NCI-H345 (cell line): Measurements from ENCODE around the gene CREG2.

ENCODE experiments used
- DNase-seq: peaks from one replicate; lab custom pipeline; 2025; lab: John Stamatoyannopoulos, UW

The CREG2 gene

DNA sequence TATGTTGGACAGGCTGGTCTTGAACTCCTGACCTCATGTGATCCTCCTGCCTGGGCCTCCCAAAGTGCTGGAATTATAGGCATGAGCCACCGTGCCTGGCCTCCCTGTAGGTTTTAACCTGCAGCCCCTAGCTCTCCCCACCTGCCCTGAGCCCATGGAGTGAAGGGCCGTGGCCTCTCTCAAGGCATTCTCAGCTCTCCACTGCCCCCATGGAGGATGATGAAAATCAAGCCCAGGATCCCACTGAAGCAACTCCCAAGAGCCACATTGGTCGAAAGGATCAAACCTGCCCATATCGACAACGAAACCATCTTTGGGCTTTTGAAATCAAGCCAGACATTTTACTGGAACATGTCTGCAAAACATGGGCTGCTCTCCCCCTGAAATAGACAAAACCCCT, 22.4 kb upstream of the CREG2 start:
- no peak for DNase-seq

DNA sequence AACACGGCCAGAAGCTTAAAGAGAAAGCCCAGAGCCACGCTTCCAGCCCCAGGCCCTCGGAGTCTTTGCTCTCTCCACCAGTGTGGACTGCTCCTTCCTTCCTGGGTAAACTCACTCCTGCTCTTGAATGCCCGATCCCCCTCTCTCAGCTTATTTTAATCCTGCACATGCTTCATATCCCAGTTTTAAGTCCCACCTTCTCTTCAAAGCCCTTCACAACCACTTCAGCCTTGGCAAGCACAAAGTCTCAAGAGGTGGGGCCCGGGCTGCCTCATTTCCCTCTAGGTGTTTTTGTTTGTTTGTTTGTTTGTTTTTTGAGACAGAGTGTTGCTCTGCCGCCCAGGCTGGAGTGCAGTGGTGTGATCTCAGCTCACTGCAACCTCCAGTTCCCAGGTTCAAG, 21.6 kb upstream of the CREG2 start:
- peak; percentile 7 for DNase-seq

DNA sequence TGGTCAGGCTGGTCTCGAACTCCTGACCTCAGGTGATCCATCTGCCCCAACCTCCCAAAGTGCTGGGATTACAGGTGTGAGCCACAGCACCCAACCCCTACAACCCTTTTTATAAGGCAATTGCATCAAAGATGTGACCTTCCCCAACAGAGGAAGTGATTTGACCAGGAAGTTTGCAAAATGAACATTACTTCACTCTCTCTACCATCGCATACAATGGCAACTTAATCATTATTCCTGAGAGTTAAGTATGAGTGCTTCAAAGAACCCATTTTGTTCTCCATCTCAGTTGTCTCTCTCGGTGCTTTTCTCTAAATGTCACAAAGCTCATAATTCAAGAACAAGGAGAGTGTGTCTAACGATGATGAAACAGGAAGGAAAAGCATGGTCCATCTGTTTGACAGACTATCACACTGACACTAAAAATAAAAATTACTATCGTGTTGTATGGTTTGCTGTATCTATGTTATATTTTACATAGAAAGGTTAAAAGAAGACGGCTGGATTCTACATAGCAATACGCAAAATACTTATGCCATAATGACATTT, 18.1 kb upstream of the CREG2 start:
- DNase-seq: no peak

DNA sequence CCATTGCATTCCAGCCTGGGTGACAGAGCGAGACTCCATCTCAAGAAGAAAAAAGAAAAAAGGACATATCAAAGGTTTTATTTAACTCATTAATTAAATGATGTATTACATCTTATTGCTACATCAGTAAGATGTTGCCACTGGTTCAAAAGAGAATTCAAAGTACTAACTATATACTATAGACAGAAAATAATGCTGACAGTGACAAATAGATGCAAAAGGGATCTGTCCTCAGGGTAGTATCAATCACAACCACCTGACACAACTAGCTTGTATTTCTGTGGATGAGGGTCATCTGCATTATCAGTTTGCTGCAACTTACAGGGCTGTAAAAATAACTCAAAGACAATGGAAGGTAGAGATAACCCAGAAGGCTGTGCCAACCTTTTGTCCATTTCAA, 16.4 kb upstream of the CREG2 start:
- DNase-seq: no peak

DNA sequence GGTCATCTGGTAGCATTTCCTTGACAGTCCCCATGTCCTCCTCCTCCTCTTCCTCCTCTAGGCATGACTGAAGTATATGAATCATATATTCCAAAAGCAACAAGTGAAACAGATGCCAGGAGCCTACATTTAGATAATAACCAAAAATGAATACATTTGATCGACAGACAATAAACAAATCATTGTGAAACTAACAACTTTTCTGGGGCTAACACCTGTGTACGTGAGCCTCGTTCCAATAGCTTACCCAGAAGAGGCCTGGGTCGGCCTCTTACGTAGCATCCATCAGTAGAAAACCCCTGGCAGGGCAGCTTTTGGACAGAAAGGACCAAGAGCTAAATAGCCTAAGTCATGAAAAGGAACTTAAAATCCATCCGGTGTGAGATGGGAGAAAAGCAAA, 15.3 kb upstream of the CREG2 start:
- DNase-seq: no peak

DNA sequence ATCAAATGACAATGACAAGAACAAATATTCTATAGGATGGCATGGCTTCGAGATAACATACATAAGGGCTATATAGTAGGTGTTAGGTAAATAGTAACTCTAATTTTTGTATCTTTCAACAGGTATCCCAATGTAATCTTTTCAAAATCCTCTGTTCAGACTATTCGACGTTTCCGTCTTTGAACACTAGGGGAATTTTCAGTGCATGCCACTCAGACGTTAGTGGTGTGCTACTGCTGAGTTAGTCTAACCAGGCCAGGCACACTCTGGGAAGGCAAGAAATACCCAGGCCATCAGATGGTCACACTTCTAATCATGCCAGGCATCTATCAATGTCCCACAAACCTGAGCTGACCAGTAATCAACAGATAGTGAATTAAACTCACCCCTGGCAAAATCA, 14.6 kb upstream of the CREG2 start:
- DNase-seq: no peak

DNA sequence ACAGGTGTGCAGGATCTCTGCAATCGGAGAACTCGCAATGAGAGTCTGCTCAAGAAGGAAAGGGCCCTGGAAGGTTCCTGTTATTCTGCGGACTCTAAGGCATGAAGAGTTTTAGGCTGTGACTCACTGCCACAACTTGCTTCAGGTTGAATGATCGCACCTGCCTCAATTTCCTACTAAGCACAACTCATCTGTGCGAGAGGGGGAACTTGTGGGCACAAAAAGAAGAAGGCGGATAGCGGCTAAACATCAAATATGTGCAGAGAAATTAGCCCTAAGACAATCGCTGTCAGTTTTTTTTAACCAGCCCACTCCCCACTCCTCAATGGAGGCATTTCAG, 14.0 kb upstream of the CREG2 start:
- DNase-seq: no peak

DNA sequence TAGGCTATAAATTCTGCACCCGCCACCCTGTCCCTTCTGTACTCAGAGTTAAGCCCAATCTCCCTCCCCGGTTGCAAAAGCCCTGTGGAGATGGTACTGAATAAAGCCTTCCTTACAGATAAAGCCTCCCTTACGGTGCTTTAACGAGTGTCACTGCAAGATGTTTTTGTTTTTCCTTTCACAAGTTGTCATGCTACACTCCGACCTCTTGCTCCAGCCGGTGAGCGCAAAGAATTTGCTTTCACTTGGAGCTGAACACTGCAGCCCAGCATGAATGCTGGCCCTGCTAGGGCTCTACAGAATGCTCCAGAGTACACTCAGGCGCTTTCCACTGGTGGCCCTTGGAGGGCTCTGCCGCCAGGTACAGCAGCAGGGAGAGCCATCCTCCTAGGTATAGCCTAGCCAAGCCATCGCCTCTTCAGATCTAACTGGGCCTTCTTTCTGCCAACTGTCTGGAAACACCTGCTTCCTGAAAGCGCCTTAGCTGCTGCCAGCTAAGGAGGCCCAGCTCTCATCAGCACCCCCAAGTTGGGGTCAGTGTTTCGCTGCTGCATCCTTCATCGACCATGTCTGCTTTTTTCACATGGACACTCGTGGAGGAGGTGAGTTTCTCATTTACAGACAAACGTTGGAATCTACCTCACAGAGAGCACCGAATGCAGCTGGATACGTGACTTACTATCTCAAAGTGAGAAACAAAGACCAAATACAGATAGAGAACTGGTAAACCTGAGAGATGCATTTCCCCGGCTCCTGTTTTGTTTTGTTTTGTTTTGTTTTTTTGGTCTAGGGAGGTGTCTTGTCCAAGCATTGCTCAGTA, 13.4 kb upstream of the CREG2 start:
- DNase-seq: no peak

DNA sequence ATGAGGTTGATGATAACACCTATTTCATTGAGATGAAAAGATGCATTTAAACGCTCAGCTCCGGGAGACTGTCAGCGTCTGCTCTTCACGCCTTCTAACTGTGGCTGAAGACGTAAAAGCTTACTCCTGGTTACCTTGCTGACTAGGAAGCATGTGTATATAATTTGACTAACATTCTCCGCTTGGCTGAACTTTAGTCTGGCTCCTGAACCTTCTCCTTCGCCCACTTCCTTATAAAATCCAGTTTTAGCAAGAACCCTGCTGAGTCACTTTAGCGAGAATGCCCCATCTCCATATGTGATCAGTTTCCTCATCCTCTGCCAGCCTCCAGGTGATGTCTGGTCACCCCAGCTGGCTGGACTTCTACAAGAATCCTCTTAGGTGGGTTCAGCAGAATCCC, 12.7 kb upstream of the CREG2 start:
- no peak for DNase-seq

DNA sequence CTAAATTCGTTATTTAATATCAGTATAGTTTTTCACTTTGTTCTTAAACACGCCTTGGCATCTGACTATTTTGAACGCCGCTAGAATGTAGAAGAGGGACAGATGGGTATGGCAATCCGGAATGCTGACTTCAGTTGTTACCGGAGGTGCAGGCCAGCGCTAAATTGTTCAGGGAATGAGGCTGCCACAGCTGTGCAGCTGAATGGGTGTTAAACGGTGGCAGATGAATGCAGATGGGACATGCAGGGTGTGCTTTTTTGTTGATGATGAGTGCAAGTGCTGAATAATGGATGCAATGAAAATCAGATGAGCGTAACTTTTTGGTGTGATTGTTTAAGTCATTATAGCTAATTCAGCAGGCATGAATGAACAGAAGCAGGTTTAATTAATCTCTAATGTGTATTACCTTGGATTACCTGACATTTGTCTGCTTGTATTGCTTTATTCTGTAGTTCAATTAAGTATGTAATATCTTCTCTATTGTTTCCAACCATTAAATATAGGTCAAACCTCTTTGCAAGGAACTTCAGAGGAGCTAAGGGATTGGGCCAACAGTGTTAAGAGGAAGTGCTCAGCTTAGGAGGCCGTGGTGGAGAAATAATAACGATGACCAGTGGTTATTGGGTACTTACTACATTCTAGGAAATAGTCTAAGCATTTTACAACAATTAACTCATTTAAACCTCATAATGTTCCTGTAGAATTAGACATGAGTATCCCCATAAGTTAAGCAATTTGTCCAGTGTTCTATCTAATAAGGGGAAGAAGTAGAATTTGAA, 11.9 kb upstream of the CREG2 start:
- DNase-seq: no peak

DNA sequence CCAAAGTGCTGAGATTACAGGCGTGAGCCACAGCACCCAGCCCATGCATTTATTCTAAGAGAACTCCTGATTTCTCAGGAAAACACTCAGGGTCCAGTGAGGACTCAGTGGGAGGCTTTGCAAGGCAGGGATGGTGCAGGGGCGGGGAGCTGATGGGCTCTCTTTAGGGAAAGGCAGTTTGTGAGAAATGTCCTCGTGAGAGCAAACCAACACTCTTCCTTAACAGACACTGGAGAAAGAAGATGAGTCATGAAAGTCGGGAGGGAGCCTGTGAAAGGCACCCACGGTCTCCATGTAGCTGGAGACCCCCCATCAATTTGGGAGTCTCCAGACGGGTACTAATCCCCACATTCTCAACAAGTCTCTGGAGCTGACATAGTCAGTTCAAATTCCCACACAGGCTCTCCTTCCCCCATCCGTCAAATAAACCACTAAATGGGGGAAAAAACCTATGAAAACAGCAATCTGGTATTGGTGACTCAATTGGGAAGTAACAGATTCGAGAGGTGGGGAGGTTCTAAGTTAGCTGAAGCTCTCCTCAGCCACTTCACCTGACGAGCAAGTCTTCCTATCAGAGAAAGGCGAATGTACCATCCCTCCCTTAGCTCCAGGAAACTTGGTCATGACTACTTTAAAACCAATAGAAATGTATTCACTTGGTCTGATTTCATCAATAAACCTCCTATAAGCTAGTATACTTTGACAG, 11.0 kb upstream of the CREG2 start:
- DNase-seq: no peak

DNA sequence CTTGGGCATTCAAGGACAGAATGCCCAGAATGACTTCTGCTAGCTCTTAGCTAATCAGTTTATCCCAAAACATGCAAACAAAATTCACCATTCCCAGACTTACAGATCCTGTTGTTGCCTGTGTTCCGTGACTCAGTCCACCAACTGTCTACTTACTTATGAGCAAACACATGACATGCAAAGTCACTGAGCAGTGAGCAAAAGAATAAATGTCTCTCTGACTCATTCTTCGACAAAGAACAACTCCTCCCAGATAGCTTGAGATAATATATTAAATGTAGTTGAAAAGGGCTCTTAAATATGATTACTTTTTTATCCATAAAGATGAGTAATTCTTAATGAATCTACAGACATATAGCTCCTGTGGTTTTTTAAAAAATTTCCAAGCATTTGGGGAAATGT, 9.0 kb upstream of the CREG2 start:
- no peak for DNase-seq

DNA sequence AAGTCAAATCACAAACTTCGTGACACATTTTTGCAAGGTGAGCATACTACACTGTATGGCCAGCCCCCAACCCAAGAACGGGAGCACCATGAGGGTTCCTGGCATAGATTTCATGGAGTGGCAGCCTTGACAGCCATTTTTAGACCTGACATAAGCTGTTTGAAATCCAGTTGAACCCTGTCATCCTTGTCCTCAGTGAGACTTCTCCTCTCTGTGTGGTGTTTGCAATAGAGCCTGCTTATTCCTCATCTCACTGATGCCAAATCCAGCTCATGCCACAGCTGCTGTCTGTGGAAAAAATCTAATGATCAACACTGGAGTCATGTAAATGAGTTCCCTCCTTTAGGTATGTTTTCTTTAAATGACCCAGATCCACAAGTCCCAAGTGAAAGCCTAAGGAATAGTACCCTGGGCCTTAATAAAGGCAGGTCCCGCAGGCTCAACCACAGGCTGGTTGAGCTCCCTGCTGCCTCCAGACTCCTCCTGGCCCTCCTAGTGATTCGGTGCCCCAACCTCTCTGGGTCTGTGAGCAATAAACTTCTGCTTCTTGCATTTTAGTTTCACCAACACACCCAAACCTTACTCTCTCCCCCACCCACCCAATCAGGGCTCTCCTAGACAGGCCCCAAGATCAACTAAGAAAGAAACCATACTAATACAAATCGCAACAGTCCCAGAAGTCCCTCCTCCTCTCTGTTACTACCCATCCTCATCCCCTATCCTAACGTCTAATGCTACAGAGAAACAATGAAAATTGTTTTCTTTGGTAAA, 8.4 kb upstream of the CREG2 start:
- no peak for DNase-seq

DNA sequence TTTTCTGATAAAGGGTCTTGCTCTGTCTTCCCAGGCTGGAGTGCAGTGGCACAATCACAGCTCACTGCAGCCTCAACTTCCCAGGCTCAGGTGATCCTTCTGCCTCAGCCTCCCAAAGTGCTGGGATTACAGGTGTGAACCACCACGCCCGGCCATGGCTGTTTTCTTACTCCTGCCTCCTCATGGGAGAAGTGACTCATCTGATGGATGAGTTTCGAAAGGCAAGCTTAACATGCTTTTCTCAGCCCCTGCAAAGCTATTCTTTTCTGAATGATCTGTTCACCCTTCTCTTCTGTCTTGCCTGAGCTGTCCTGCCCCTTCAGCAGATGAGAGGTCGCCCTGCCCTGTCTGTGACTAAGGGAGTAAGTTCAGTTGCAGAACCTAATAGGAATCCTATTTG, 929 bp upstream of the CREG2 start:
- DNase-seq: no peak

DNA sequence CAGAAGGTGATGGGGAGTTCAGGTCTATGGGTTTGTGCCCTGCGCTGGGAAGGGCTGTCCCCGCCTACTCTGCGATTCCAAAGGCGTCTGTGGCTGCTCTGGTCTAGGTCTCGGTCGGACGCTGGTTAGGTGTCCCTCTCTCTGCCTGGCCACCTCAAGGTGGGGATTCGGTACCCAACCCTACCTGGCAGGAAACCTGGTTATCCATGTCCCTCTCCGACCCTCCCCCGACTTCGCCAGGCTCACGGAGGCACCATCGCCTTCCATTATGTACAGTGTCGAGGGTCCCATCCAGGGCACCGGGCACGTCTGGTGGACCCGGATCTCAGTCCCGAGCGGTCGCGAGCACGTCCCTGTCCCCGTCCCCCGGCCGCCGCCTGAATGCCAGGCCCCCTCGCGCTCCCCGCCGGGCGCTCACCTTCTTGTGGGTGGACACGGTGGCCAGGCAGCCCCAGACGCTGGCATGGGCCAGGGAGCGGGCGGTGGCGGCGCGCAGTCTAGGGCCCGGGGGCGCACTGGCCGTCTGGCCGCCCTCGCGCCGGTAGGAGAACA, 628 bp downstream of the CREG2 start:
- DNase-seq: no peak

DNA sequence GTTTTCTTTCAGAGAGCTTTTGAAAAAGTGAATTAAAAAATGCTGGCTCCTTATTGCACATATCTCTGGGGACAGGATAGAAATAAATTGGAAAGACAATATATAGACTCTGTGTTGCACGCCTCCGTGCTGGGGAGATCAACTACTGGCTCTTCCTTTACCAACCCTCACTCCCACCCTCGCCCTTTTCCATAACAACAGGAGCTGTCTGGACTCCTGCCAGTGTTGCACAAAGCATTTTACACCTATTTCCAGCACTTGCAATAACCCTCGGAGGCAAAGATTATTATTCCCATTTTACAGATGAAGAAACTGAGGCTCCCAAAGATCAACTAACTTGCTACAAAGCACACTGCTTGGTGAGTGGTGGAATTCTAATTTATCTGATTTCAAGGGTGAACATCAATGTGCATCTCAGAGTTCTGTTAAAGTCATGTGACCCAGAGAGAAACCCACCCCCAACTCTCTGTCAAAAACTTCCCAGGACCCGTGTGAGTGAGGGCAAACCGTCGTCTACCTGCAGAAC, 4.2 kb downstream of the CREG2 start:
- DNase-seq: no peak

DNA sequence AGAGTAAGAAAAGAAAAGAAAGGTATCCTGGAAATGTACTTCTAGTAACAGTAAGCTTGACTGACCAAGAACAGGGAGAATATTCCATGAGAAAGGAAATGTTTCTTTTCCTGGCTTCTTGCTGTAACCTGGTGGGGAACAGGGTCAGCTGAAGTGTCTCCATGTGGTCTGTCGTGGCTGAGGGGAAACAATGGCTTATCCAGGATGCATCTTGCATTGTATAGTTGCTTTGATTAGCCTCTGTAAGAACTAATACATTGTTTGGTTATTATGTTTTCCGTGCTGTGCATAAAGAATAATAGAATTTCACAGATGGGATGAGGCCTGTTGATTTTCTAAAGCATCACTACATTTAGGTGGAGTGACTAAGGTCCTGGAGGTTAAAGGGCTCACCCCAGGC, 4.9 kb downstream of the CREG2 start:
- DNase-seq: no peak

DNA sequence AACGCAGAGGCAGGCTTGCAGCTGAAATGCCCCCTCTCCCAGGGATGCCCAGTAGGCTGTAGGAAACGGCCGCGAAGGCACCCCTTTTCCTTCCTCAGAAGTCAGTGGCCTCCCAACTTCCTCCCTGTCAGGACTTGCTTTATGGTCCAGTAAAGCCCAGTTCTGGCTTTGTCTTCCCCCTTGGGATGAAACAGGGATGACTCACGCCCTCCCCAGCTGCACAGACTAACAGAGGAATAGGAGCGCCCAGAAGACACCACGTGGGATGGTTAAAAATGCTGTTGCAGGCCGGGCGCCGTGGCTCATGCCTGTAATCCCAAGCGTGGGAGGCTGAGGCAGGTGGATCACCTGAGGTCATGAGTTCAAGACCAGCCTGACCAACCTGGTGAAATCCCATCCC, 6.9 kb downstream of the CREG2 start:
- no peak for DNase-seq

DNA sequence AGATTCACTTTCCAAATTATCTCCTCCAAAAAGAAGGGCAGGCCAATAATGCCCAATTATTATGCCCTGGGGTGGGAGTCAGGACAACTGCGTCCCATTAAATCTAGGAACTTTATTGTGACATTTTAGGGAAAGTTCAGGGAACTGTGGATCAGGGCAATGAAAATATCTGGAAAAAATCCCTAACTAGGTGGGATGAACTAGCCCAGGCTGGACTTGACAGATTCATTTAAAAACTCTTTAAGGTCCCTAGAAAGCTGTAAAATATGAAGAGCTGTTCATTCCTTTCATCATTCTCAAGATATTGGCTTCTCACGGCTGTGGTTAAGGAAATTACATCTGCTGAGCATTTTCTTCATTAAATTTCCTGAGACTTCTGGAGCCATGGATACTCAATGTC, 8.2 kb downstream of the CREG2 start:
- no peak for DNase-seq

DNA sequence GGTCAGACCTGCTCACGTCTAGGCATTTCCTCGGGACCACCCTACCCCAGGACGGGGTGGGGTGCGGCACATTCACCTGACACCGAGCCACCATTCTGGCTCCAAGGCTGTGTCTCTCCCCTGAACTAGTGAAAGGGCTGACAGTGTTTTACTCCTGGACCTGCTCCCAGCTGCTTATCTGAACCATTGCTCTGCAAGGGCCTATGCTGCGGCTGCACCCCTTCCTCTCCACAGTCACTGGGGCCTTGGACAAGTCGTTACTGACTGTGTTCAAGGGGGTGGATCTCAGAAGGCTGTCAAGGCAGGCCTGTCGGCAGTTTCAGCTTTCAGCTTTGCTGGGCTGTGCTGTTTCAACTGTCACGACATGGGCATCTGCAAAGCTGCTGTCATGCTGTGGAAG, 11.7 kb downstream of the CREG2 start:
- no peak for DNase-seq

DNA sequence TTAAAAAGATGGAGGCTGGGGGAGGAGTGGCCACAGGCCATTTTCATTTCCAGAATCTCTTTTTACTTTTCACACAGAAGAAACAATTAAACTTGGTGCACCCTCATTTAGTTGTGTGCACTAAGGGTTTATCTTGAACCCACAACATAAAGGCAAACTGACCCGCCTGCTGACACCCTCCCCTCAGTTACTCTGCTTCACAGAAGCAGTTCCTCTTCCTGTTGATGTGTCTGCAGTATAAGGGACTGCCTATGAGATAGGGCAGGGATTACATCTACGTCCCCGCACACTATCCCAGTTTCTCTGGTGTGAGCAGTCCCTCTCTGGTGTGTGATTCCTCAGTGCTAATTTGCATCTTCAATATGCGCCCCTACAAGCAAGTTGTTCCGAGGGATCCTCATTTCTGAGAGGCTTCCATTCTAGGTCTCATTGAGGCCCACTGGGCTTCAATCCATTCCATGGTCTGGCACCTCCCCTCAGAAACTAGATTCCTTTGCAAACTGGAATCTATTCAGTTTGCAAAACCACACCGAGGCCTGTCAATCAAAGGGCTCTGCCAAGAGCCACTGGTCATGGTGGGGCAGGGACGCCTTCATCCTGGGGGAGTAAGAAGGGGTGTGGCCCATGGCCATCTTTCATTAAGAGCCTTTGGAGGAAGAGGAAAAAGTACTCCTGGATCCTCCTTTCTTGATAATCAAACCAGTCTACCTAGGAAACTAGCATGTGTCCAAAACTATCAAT, 12.3 kb downstream of the CREG2 start:
- no peak for DNase-seq
